ENCODE data around the gene MMP28. TPM values are rescaled to one million over a fixed set of nuclear protein-coding genes. Genes with fewer than 3 reads are reported as not detected.

MMP28 gene
- total and polyA plus RNA-seq, 4 donors: 1.5 to 6.4 (median 4.9) TPM

DNA sequence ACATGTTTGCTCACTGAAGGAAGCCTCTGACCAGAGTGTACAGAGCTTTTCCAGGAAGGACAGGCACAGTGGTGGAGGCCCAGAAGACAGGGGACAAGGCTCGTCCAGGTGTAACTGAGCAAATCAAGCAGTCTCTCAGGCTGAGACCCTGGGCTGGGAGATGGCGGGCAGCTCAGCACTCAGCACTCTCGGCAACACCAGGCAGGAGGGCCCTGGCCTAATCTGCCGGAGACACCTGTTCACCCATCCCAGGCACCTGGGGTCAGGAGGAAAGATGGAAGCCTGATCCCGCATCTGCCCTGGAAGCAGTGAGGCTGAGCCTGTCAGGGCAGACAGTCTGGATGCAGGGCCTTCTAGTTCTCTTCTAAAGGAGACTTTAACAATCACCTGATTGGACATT lies 59.2 kb downstream of the MMP28 start:
- Histone ChIP-seq H3K9me3 (ENCODE audit: control insufficient read depth, low read length) (no peaks in the 10 kb centered on the region), H3K27me3 (ENCODE audit: control insufficient read depth in 1 of 2, insufficient read depth in 2 of 2, low read length in 1 of 2) (no peaks in the 10 kb centered on the region), H3K36me3 (ENCODE audit: control insufficient read depth in 1 of 2, insufficient read depth in 2 of 2, low read length in 1 of 2) (no peaks in the 10 kb centered on the region), H3K4me3 (ENCODE audit: low read length in 2 of 2) (no peak overlapping the region), H3K27ac (ENCODE audit: low read depth in 1 of 2, low read length in 2 of 2) (no peak overlapping the region), H3K4me1 (ENCODE audit: control insufficient read depth in 1 of 2, insufficient read depth in 2 of 2, low read length in 2 of 2) (no peaks in the 10 kb centered on the region)
- WGBS, 2 donors: 95 to 97% methylated on average over 5 of the region's 5 CpGs
- intact Hi-C loops (cut with DNase I): no loop called here
- DNase-seq (no peak), ATAC-seq (ENCODE audit: low FRiP score) (no peak)

- WGBS, 2 donors: 82 to 83% methylated on average over 28 to 29 of the region's 29 CpGs
- Histone ChIP-seq H3K4me3 (ENCODE audit: low read length in 2 of 2) (no peak overlapping the region), H3K27me3 (ENCODE audit: control insufficient read depth in 1 of 2, insufficient read depth in 2 of 2, low read length in 1 of 2) (no peaks in the 10 kb centered on the region), H3K4me1 (ENCODE audit: control insufficient read depth in 1 of 2, insufficient read depth in 2 of 2, low read length in 2 of 2) (no peaks in the 10 kb centered on the region), H3K27ac (ENCODE audit: low read depth in 1 of 2, low read length in 2 of 2) (no peak overlapping the region), H3K9me3 (ENCODE audit: control insufficient read depth, low read length) (no peaks in the 10 kb centered on the region), H3K36me3 (ENCODE audit: control insufficient read depth in 1 of 2, insufficient read depth in 2 of 2, low read length in 1 of 2) (no peaks in the 10 kb centered on the region)
- ATAC-seq (ENCODE audit: low FRiP score) (no peak), DNase-seq (no peak)
- intact Hi-C loops (cut with DNase I): no loop called here
Measured at GRCh38 chr17:35735036-35735805, 60.2 kb downstream of the MMP28 start.

GRCh38 chr17:35734396-35734795 lies 61.0 kb downstream of the MMP28 start:
- no peak overlapping the region for H3K27ac ChIP-seq (ENCODE audit: low read depth in 1 of 2, low read length in 2 of 2)
- 72 to 78% methylated on average over 7 of the region's 7 CpGs for WGBS, 2 donors
- no peaks in the 10 kb centered on the region for H3K9me3 ChIP-seq (ENCODE audit: control insufficient read depth, low read length)
- DNase-seq (no peak), ATAC-seq (ENCODE audit: low FRiP score) (no peak)
- no peaks in the 10 kb centered on the region for H3K4me1 ChIP-seq (ENCODE audit: control insufficient read depth in 1 of 2, insufficient read depth in 2 of 2, low read length in 2 of 2)
- intact Hi-C loops (cut with DNase I): loop anchor here in 1 of 2 donors (5.0 kb wide), 1 partner anchor 62 kb away; no protein-coding TSS in a partner anchor
- H3K4me3 ChIP-seq (ENCODE audit: low read length in 2 of 2): no peak overlapping the region
- H3K36me3 ChIP-seq (ENCODE audit: control insufficient read depth in 1 of 2, insufficient read depth in 2 of 2, low read length in 1 of 2): no peaks in the 10 kb centered on the region
- H3K27me3 ChIP-seq (ENCODE audit: control insufficient read depth in 1 of 2, insufficient read depth in 2 of 2, low read length in 1 of 2): no peaks in the 10 kb centered on the region

GRCh38 chr17:35733366-35733765 lies 62.1 kb downstream of the MMP28 start:
- intact Hi-C loops (cut with DNase I): loop anchor here in 1 of 2 donors (5.0 kb wide), 1 partner anchor 61 kb away; no protein-coding TSS in a partner anchor
- no peak overlapping the region for H3K4me3 ChIP-seq (ENCODE audit: low read length in 2 of 2)
- H3K27ac ChIP-seq (ENCODE audit: low read depth in 1 of 2, low read length in 2 of 2): no peak overlapping the region
- H3K9me3 ChIP-seq (ENCODE audit: control insufficient read depth, low read length): no peaks in the 10 kb centered on the region
- H3K4me1 ChIP-seq (ENCODE audit: control insufficient read depth in 1 of 2, insufficient read depth in 2 of 2, low read length in 2 of 2): no peaks in the 10 kb centered on the region
- 85 to 90% methylated on average over 6 of the region's 6 CpGs for WGBS, 2 donors
- DNase-seq (no peak), ATAC-seq (ENCODE audit: low FRiP score) (no peak)
- no peaks in the 10 kb centered on the region for H3K36me3 ChIP-seq (ENCODE audit: control insufficient read depth in 1 of 2, insufficient read depth in 2 of 2, low read length in 1 of 2)
- H3K27me3 ChIP-seq (ENCODE audit: control insufficient read depth in 1 of 2, insufficient read depth in 2 of 2, low read length in 1 of 2): no peaks in the 10 kb centered on the region

DNA sequence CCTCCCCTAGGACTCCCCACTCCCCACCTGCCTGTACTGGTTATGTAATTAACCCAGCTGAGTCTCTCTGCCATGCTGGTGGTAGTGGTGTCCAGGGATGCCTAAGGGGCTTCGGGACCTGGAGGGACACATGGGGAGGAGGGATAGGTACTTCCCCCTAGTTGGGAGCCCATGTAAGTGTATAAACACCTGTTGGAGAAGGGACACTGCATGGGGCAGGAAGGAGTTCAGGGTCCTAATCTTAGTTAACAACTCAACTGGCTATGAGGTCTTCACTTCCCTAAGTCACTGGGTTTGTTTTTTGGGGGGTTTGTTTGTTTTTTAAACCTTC lies 62.7 kb downstream of the MMP28 start:
- DNase-seq: no peak
- 45 to 79% methylated on average over 1 of the region's 1 CpG for WGBS, 2 donors
- no peak overlapping the region for H3K4me3 ChIP-seq (ENCODE audit: low read length in 2 of 2)
- H3K27me3 ChIP-seq (ENCODE audit: control insufficient read depth in 1 of 2, insufficient read depth in 2 of 2, low read length in 1 of 2): no peaks in the 10 kb centered on the region
- ATAC-seq (ENCODE audit: low FRiP score): no peak
- no peak overlapping the region for H3K27ac ChIP-seq (ENCODE audit: low read depth in 1 of 2, low read length in 2 of 2)
- H3K36me3 ChIP-seq (ENCODE audit: control insufficient read depth in 1 of 2, insufficient read depth in 2 of 2, low read length in 1 of 2): no peaks in the 10 kb centered on the region
- no peaks in the 10 kb centered on the region for H3K9me3 ChIP-seq (ENCODE audit: control insufficient read depth, low read length)
- no peaks in the 10 kb centered on the region for H3K4me1 ChIP-seq (ENCODE audit: control insufficient read depth in 1 of 2, insufficient read depth in 2 of 2, low read length in 2 of 2)
- intact Hi-C loops (cut with DNase I): loop anchor here in 1 of 2 donors (5.0 kb wide), 1 partner anchor 60 kb away; no protein-coding TSS in a partner anchor

GRCh38 chr17:35731917-35732805 lies 63.3 kb downstream of the MMP28 start:
- no peak overlapping the region for H3K27ac ChIP-seq (ENCODE audit: low read depth in 1 of 2, low read length in 2 of 2)
- H3K4me3 ChIP-seq (ENCODE audit: low read length in 2 of 2): peak overlapping the region; percentile 81 to 92
- DNase-seq (no peak), ATAC-seq (ENCODE audit: low FRiP score) (peak; percentile 20)
- no peaks in the 10 kb centered on the region for H3K36me3 ChIP-seq (ENCODE audit: control insufficient read depth in 1 of 2, insufficient read depth in 2 of 2, low read length in 1 of 2)
- no peaks in the 10 kb centered on the region for H3K4me1 ChIP-seq (ENCODE audit: control insufficient read depth in 1 of 2, insufficient read depth in 2 of 2, low read length in 2 of 2)
- WGBS, 2 donors: 10 to 16% methylated on average over 18 to 47 of the region's 47 CpGs
- H3K27me3 ChIP-seq (ENCODE audit: control insufficient read depth in 1 of 2, insufficient read depth in 2 of 2, low read length in 1 of 2): no peaks in the 10 kb centered on the region
- H3K9me3 ChIP-seq (ENCODE audit: control insufficient read depth, low read length): no peaks in the 10 kb centered on the region
- intact Hi-C loops (cut with DNase I): loop anchor here in 1 of 2 donors (5.0 kb wide), 1 partner anchor 60 kb away; no protein-coding TSS in a partner anchor

DNA sequence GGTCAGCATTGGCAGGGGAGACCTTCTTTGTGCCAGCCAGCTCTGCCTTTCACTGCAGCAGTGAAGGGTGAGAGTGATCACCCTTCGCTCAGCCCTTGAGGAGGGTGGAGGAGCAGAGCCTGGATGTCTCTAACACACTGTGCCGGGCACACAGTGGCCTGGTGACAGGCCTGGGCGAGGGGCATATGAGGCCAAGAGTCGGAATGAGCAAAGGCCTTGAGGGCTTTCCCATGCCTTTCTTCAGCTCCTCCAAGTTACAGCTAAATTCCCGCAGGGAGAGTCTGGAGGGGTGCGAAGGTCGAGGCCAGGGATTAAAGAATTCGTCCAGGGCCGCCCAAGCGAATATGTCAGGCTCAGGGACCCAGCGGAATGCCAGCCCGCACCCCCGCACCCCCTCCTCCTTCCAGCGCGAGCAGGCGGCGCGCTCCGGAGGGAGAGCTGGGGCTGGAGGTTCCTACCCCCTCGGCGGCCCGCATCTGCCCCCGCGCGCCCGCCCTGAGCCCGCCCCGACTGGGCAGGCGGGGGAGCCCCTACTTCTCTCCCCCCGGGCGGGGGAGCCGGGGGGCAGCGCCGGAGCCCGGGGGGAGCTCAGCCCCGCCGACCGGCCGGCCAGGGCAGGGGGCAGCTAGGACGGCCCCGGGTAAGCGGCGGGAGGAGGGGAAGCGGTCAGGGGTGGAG lies 64.1 kb downstream of the MMP28 start, which contains the start of gene RASL10B:
Gene RASL10B (plus strand): TSS at position 401 of the 678 bp plus-strand sequence. CDS start 3,546 bp downstream, outside the sequence.
- intact Hi-C loops (cut with DNase I): loop anchor here in 1 of 2 donors (5.0 kb wide), 1 partner anchor 59 kb away; no protein-coding TSS in a partner anchor
- H3K4me3 ChIP-seq (ENCODE audit: low read length in 2 of 2): peak within 1 kb of the TSS; percentile 81 to 92
- no peaks in the 10 kb centered on the region for H3K9me3 ChIP-seq (ENCODE audit: control insufficient read depth, low read length)
- H3K27me3 ChIP-seq (ENCODE audit: control insufficient read depth in 1 of 2, insufficient read depth in 2 of 2, low read length in 1 of 2): no peaks in the 10 kb centered on the region
- peak; percentile 65 for ATAC-seq (ENCODE audit: low FRiP score)
- WGBS, 2 donors: 3 to 6% methylated on average over 19 to 44 of the region's 44 CpGs
- peak; percentile 65 to 87 for DNase-seq
- H3K36me3 ChIP-seq (ENCODE audit: control insufficient read depth in 1 of 2, insufficient read depth in 2 of 2, low read length in 1 of 2): no peaks in the 10 kb centered on the region
- H3K4me1 ChIP-seq (ENCODE audit: control insufficient read depth in 1 of 2, insufficient read depth in 2 of 2, low read length in 2 of 2): no peaks in the 10 kb centered on the region
- H3K27ac ChIP-seq (ENCODE audit: low read depth in 1 of 2, low read length in 2 of 2): no peak within 1 kb of the TSS

DNA sequence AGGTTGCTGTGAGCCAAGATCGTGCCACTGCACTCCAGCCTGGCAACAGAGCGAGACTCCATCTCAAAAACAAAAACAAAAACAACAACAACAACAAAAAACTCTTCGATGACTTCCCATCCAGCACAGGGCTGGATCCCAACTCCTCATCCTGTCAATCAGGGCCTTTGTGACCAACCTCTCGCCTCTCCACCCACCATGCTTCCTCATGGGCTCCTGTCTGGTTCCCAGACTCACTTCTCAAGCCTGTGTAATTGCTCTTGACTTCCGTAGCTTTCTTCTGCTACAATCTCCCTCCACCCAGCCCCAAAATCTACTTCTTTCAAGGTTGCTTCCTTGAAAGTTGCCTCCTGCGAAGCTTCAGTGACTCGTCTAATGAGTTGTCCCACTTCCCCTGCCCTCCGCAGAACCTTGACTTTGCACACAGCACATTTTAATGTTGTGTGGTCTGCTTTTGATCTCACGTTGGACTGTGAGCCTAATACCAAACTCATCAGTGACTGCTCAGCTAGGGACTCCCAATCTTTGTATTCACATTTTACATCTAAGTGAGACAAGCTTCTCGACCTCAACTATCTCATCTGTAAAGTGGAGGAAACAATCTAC lies 64.9 kb downstream of the MMP28 start:
- H3K27ac ChIP-seq (ENCODE audit: low read depth in 1 of 2, low read length in 2 of 2): no peak overlapping the region
- ATAC-seq (ENCODE audit: low FRiP score) (no peak), DNase-seq (no peak)
- H3K36me3 ChIP-seq (ENCODE audit: control insufficient read depth in 1 of 2, insufficient read depth in 2 of 2, low read length in 1 of 2): no peaks in the 10 kb centered on the region
- intact Hi-C loops (cut with DNase I): loop anchor here in 1 of 2 donors (5.0 kb wide), 1 partner anchor 58 kb away; no protein-coding TSS in a partner anchor
- H3K4me3 ChIP-seq (ENCODE audit: low read length in 2 of 2): no peak overlapping the region
- WGBS, 2 donors: 84 to 85% methylated on average over 10 of the region's 10 CpGs
- H3K9me3 ChIP-seq (ENCODE audit: control insufficient read depth, low read length): no peaks in the 10 kb centered on the region
- H3K4me1 ChIP-seq (ENCODE audit: control insufficient read depth in 1 of 2, insufficient read depth in 2 of 2, low read length in 2 of 2): no peaks in the 10 kb centered on the region
- no peaks in the 10 kb centered on the region for H3K27me3 ChIP-seq (ENCODE audit: control insufficient read depth in 1 of 2, insufficient read depth in 2 of 2, low read length in 1 of 2)
